ENCODE results near the gene NUP205.

- TF ChIP-seq POLR2A (IDR thresholded peaks at IDR 0.05; ENCODE audit: insufficient read depth in 1 of 2, low read depth in 2 of 2, low read length in 2 of 2): no peak
- TF ChIP-seq HMGXB4 (CRISPR knock-in tag; IDR thresholded peaks at IDR 0.05; ENCODE audit: borderline replicate concordance in 1 of 2, low read depth in 1 of 2): no peak
- TF ChIP-seq ZNF24 (IDR thresholded peaks at IDR 0.05): no peak
- TF ChIP-seq NCOA5 (CRISPR knock-in tag; IDR thresholded peaks at IDR 0.05): no peak
- TF ChIP-seq HOMEZ (CRISPR knock-in tag; IDR thresholded peaks at IDR 0.05; ENCODE audit: low read depth): no peak
- TF ChIP-seq CTCF (CRISPR knock-in tag; IDR thresholded peaks at IDR 0.05): no peak
- TF ChIP-seq ZNF282 (IDR thresholded peaks at IDR 0.05; ENCODE audit: partially characterized antibody): no peak
- TF ChIP-seq EZH2 (conservative IDR thresholded peaks at IDR 0.05; ENCODE audit: low read depth, low read length): no peak
- TF ChIP-seq ZNF740 (CRISPR knock-in tag; IDR thresholded peaks at IDR 0.05): no peak
- no peak for TF ChIP-seq TSC22D2 (CRISPR knock-in tag; IDR thresholded peaks at IDR 0.05; ENCODE audit: borderline replicate concordance)
- TF ChIP-seq AHR (CRISPR knock-in tag; IDR thresholded peaks at IDR 0.05): no peak
Observed at GRCh38 chr7:135666156-135666555, 108.4 kb downstream of the NUP205 start.

All from HepG2 (cell line).